Suprapubic skin (tissue), 3 donors: Measurements from ENCODE around the gene LRP1B.

Experiments
- CTCF ChIP-seq, 2 donors: fragments of 200-600 bp in 1 of 2; fragments of 450-650 bp in 1 of 2; sonication (generic) in 1 of 2; IDR thresholded peaks; one replicate each; pipeline ENCODE4 v1.5.1; 2016 to 2019; ENCODE audit warnings: antibody characterized with exemption in 2 of 2, mild to moderate bottlenecking in 1 of 2, moderate library complexity in 1 of 2
- EP300 ChIP-seq: sonication (generic); formaldehyde crosslinking; IDR thresholded peaks from one replicate; pipeline ENCODE4 v1.6.1; 2017; ENCODE audit warnings: antibody characterized with exemption
- POLR2A ChIP-seq, 2 donors: fragments of 450-650 bp; IDR thresholded peaks; one replicate each; pipeline ENCODE4 v1.6.1; 2017; ENCODE audit warnings: antibody characterized with exemption in 2 of 2, mild to moderate bottlenecking in 2 of 2, moderate library complexity in 2 of 2

GRCh38 chr2:141598982-141599381 lies 531.8 kb downstream of the LRP1B start:
- TF ChIP-seq EP300: no peak
- no peak for TF ChIP-seq CTCF (IDR thresholded peaks at IDR 0.05)
- no peak for TF ChIP-seq POLR2A (IDR thresholded peaks at IDR 0.05)
